ENCODE measurements around the gene GTF2I.
"Not testable (repeated sequence)": the region's sequence is repeated elsewhere in the genome, so short reads cannot be mapped to it uniquely, and the experiment has no call there.

GTF2I gene

GRCh38 chr7:74657692-74658177, at the start of gene GTF2I:
Gene GTF2I (plus strand): TSS chr7:74657718. CDS start chr7:74689129, 31,411 bp downstream.
- Mint-ChIP-seq H3K4me1 (peaks cover 54% of the 10 kb centered on the region), H3K9me3 (no peaks in the 10 kb centered on the region), H3K27ac (peak within 1 kb of the TSS; percentile 95), H3K36me3 (peaks cover 4% of the 10 kb centered on the region), H3K4me3 (peak within 1 kb of the TSS; percentile 91), H3K27me3 (no peaks in the 10 kb centered on the region)

- no peak overlapping the region for H3K4me3 Mint-ChIP-seq
- no peaks in the 10 kb centered on the region for H3K27me3 Mint-ChIP-seq
- H3K9me3 Mint-ChIP-seq = no peaks in the 10 kb centered on the region
- H3K4me1 Mint-ChIP-seq = peaks cover 23% of the 10 kb centered on the region
- no peak overlapping the region for H3K27ac Mint-ChIP-seq
- no peaks in the 10 kb centered on the region for H3K36me3 Mint-ChIP-seq
Measured at GRCh38 chr7:74612015-74612829, 45.3 kb upstream of the GTF2I start.

- Mint-ChIP-seq H3K36me3 (no peaks in the 10 kb centered on the region), H3K4me1 (peaks cover 31% of the 10 kb centered on the region), H3K9me3 (no peaks in the 10 kb centered on the region), H3K27me3 (no peaks in the 10 kb centered on the region), H3K4me3 (no peak overlapping the region), H3K27ac (no peak overlapping the region)
Measured at GRCh38 chr7:74615933-74616780, 41.4 kb upstream of the GTF2I start.

- peak overlapping the region; percentile 86 for H3K27ac Mint-ChIP-seq
- peak overlapping the region; percentile 48 for H3K4me3 Mint-ChIP-seq
- H3K27me3 Mint-ChIP-seq = no peaks in the 10 kb centered on the region
- no peaks in the 10 kb centered on the region for H3K36me3 Mint-ChIP-seq
- peaks cover 31% of the 10 kb centered on the region for H3K4me1 Mint-ChIP-seq
- no peaks in the 10 kb centered on the region for H3K9me3 Mint-ChIP-seq
Measured at GRCh38 chr7:74617180-74617744, 40.3 kb upstream of the GTF2I start.

GRCh38 chr7:74619235-74619860, 38.2 kb upstream of the GTF2I start:
- Mint-ChIP-seq H3K4me3 (no peak overlapping the region), H3K27ac (no peak overlapping the region), H3K27me3 (no peaks in the 10 kb centered on the region), H3K9me3 (no peaks in the 10 kb centered on the region), H3K4me1 (peaks cover 31% of the 10 kb centered on the region), H3K36me3 (no peaks in the 10 kb centered on the region)

GRCh38 chr7:74622228-74622749, 35.2 kb upstream of the GTF2I start:
- no peaks in the 10 kb centered on the region for H3K9me3 Mint-ChIP-seq
- H3K27ac Mint-ChIP-seq = no peak overlapping the region
- peaks cover 15% of the 10 kb centered on the region for H3K4me1 Mint-ChIP-seq
- no peaks in the 10 kb centered on the region for H3K27me3 Mint-ChIP-seq
- H3K36me3 Mint-ChIP-seq = no peaks in the 10 kb centered on the region
- no peak overlapping the region for H3K4me3 Mint-ChIP-seq

GRCh38 chr7:74623135-74623534, 34.4 kb upstream of the GTF2I start:
- Mint-ChIP-seq H3K27ac (no peak overlapping the region), H3K9me3 (no peaks in the 10 kb centered on the region), H3K4me1 (peaks cover 6% of the 10 kb centered on the region), H3K27me3 (no peaks in the 10 kb centered on the region), H3K4me3 (no peak overlapping the region), H3K36me3 (no peaks in the 10 kb centered on the region)

- Mint-ChIP-seq H3K36me3 (no peaks in the 10 kb centered on the region), H3K4me1 (peaks cover 6% of the 10 kb centered on the region), H3K27me3 (no peaks in the 10 kb centered on the region), H3K4me3 (no peak overlapping the region), H3K27ac (no peak overlapping the region), H3K9me3 (no peaks in the 10 kb centered on the region)
Measured at GRCh38 chr7:74625446-74625845, 32.1 kb upstream of the GTF2I start.

GRCh38 chr7:74627661-74628411, 29.7 kb upstream of the GTF2I start:
- H3K27ac Mint-ChIP-seq = no peak overlapping the region
- H3K4me3 Mint-ChIP-seq = no peak overlapping the region
- H3K4me1 Mint-ChIP-seq = peaks cover 6% of the 10 kb centered on the region
- no peaks in the 10 kb centered on the region for H3K9me3 Mint-ChIP-seq
- H3K36me3 Mint-ChIP-seq = no peaks in the 10 kb centered on the region
- H3K27me3 Mint-ChIP-seq = no peaks in the 10 kb centered on the region

GRCh38 chr7:74632505-74632904, 25.0 kb upstream of the GTF2I start:
- Mint-ChIP-seq H3K4me1 (no peaks in the 10 kb centered on the region), H3K36me3 (no peaks in the 10 kb centered on the region), H3K9me3 (no peaks in the 10 kb centered on the region), H3K27ac (no peak overlapping the region), H3K4me3 (no peak overlapping the region), H3K27me3 (no peaks in the 10 kb centered on the region)

- H3K36me3 Mint-ChIP-seq = no peaks in the 10 kb centered on the region
- H3K27ac Mint-ChIP-seq = no peak overlapping the region
- no peaks in the 10 kb centered on the region for H3K4me1 Mint-ChIP-seq
- H3K4me3 Mint-ChIP-seq = no peak overlapping the region
- H3K27me3 Mint-ChIP-seq = no peaks in the 10 kb centered on the region
- no peaks in the 10 kb centered on the region for H3K9me3 Mint-ChIP-seq
Measured at GRCh38 chr7:74633451-74633921, 24.0 kb upstream of the GTF2I start.

GRCh38 chr7:74637745-74638144, 19.8 kb upstream of the GTF2I start:
- Mint-ChIP-seq H3K27me3 (no peaks in the 10 kb centered on the region), H3K9me3 (no peaks in the 10 kb centered on the region)

GRCh38 chr7:74650055-74650454, 7.5 kb upstream of the GTF2I start:
- not testable (repeated sequence) for H3K9me3 Mint-ChIP-seq, H3K27me3 Mint-ChIP-seq, H3K36me3 Mint-ChIP-seq
- H3K4me3 Mint-ChIP-seq = peak overlapping the region; percentile 90
- peaks cover 39% of the 10 kb centered on the region for H3K4me1 Mint-ChIP-seq
- peak overlapping the region; percentile 96 for H3K27ac Mint-ChIP-seq

More at GRCh38 chr7:74637745-74638144, 19.8 kb upstream of the GTF2I start:
- Mint-ChIP-seq H3K27ac (no peak overlapping the region), H3K4me1 (no peaks in the 10 kb centered on the region), H3K4me3 (no peak overlapping the region), H3K36me3 (no peaks in the 10 kb centered on the region)

- H3K27me3 Mint-ChIP-seq, H3K36me3 Mint-ChIP-seq, H3K9me3 Mint-ChIP-seq: not testable (repeated sequence)
- peak overlapping the region; percentile 90 for H3K4me3 Mint-ChIP-seq
- peaks cover 45% of the 10 kb centered on the region for H3K4me1 Mint-ChIP-seq
- peak overlapping the region; percentile 96 for H3K27ac Mint-ChIP-seq
Measured at GRCh38 chr7:74650493-74651132, 6.9 kb upstream of the GTF2I start.

Data from activated naive CD4-positive, alpha-beta T cell treated with anti-CD3 and anti-CD28 coated beads, Interleukin-2, amount 50 U/mL, for 24 hours (primary cell).